T-helper 17 cell (primary cell): Measurements from ENCODE around the gene NME7. TPM values are rescaled to one million over a fixed set of nuclear protein-coding genes. Genes with fewer than 3 reads are reported as not detected.

Source experiments
- ATAC-seq: fragments of 150-1000 bp; cut with Tn5 transposase; 2 replicates; pipeline ENCODE4 v1.10.0; 2021; ENCODE audit warnings: mild to moderate bottlenecking, moderate library complexity
- DNase-seq, 3 donors: peaks; one replicate each; pipeline versions ENCODE4 v3.0.0 to v3.0.0-alpha.2; 2020 to 2021
- H3K9me3 ChIP-seq: one replicate; pipeline ENCODE4 v1.7.0; 2013; ENCODE audit warnings: low read length, mild to moderate bottlenecking; ENCODE audit not compliant: control insufficient read depth, poor library complexity, severe bottlenecking
- H3K27ac Mint-ChIP-seq: one replicate; pipeline ENCODE4 v1.8.0; 2022; ENCODE audit warnings: mild to moderate bottlenecking, moderate library complexity, mixed read lengths
- H3K27me3 Mint-ChIP-seq: one replicate; pipeline ENCODE4 v1.8.0; 2022; ENCODE audit warnings: mixed read lengths
- H3K36me3 Mint-ChIP-seq: one replicate; pipeline ENCODE4 v1.8.0; 2022; ENCODE audit warnings: low read depth, mixed read lengths
- H3K4me1 Mint-ChIP-seq: one replicate; pipeline ENCODE4 v1.8.0; 2022; ENCODE audit warnings: mild to moderate bottlenecking, mixed read lengths
- H3K4me3 Mint-ChIP-seq: one replicate; pipeline ENCODE4 v1.8.0; 2022; ENCODE audit warnings: mild to moderate bottlenecking, moderate library complexity, mixed read lengths
- total RNA-seq, 4 donors: library from RNA in 2 of 4; stranded (reverse) in 2 of 4; gene quantifications; one replicate each; pipeline ENCODE4 v1.2.3 and lab custom pipeline; 2022 to 2026

Gene NME7
- total RNA-seq, 2 donors from 2014 or later, result 9.1 to 9.2 TPM

DNA sequence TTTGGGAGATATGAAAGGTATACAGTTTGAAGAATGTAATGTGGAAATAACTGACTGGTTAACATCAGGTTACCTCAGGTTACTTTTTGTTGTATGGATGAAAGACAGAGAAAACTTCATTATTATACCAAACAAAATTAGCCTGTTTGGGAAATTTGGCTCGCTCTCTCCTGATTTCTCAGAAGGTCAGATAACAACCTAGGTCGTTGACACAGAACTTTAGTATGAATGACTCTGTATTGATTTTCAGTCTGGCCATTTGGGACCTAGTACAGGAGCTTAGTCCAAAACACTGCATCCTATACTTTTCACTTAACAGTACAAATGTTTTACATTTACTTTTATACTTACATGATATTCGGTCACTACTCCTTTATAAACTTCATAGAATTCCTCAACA, 132.8 kb downstream of the NME7 start:
- no peak for DNase-seq
- no peaks in the 10 kb centered on the region for H3K9me3 ChIP-seq
- no peaks in the 10 kb centered on the region for H3K27me3 Mint-ChIP-seq
- H3K36me3 Mint-ChIP-seq, result peaks cover 14% of the 10 kb centered on the region
- H3K27ac Mint-ChIP-seq, result no peak overlapping the region
- no peaks in the 10 kb centered on the region for H3K4me1 Mint-ChIP-seq
- no peak overlapping the region for H3K4me3 Mint-ChIP-seq
- no peak for ATAC-seq

DNA sequence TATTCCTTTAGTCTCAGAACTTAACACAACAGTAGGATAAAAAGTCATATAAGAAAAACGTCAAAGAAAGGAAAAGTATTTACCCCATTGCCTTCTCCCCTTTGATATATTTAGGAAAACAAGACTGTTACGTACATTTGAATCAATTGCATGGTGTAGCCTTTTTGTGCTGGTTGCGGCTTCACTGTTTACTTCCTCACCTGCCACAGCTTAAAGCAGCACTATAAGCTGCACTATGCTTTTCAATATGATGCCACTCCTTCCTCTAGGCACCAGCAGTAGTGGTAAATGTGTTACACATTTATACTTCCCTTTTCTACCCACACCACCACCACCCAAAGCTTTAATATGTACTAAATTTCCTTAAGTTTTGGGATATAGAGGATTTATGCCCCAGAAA, 150.0 kb downstream of the NME7 start:
- H3K4me3 Mint-ChIP-seq, result no peak overlapping the region
- no peak for ATAC-seq

GRCh38 chr1:169214598-169214997, 153.0 kb downstream of the NME7 start:
- ATAC-seq (no peak), DNase-seq (no peak)
- Mint-ChIP-seq H3K27me3 (no peaks in the 10 kb centered on the region), H3K27ac (no peak overlapping the region), H3K4me3 (no peak overlapping the region), H3K36me3 (peaks cover 3% of the 10 kb centered on the region), H3K4me1 (no peaks in the 10 kb centered on the region)
- H3K9me3 ChIP-seq, result no peaks in the 10 kb centered on the region

More for the DNA sequence above, 150.0 kb downstream of the NME7 start:
- Mint-ChIP-seq H3K36me3 (peaks cover 3% of the 10 kb centered on the region), H3K4me1 (no peaks in the 10 kb centered on the region), H3K27me3 (no peaks in the 10 kb centered on the region), H3K27ac (no peak overlapping the region)
- DNase-seq, result no peak
- H3K9me3 ChIP-seq, result no peaks in the 10 kb centered on the region

GRCh38 chr1:169212088-169212487, 155.5 kb downstream of the NME7 start:
- Mint-ChIP-seq H3K36me3 (peaks cover 3% of the 10 kb centered on the region), H3K4me1 (no peaks in the 10 kb centered on the region), H3K27ac (no peak overlapping the region), H3K4me3 (no peak overlapping the region), H3K27me3 (no peaks in the 10 kb centered on the region)
- DNase-seq (no peak), ATAC-seq (no peak)
- no peaks in the 10 kb centered on the region for H3K9me3 ChIP-seq

- H3K36me3 Mint-ChIP-seq, result no peaks in the 10 kb centered on the region
- H3K27me3 Mint-ChIP-seq, result no peaks in the 10 kb centered on the region
- no peak overlapping the region for H3K4me3 Mint-ChIP-seq
- ATAC-seq, result no peak
- DNase-seq, result no peak
- H3K27ac Mint-ChIP-seq, result no peak overlapping the region
- H3K9me3 ChIP-seq, result no peaks in the 10 kb centered on the region
- H3K4me1 Mint-ChIP-seq, result no peaks in the 10 kb centered on the region
Measured at GRCh38 chr1:169207797-169208520, 159.6 kb downstream of the NME7 start.

- H3K9me3 ChIP-seq, result no peaks in the 10 kb centered on the region
- Mint-ChIP-seq H3K27ac (no peak overlapping the region), H3K4me1 (no peaks in the 10 kb centered on the region), H3K27me3 (no peaks in the 10 kb centered on the region), H3K4me3 (no peak overlapping the region), H3K36me3 (no peaks in the 10 kb centered on the region)
- ATAC-seq (no peak), DNase-seq (no peak)
Measured at GRCh38 chr1:169204157-169204556, 163.4 kb downstream of the NME7 start.

GRCh38 chr1:169202791-169203665, 164.6 kb downstream of the NME7 start:
- no peak for DNase-seq
- no peaks in the 10 kb centered on the region for H3K27me3 Mint-ChIP-seq
- no peak overlapping the region for H3K4me3 Mint-ChIP-seq
- H3K9me3 ChIP-seq, result no peaks in the 10 kb centered on the region
- no peaks in the 10 kb centered on the region for H3K36me3 Mint-ChIP-seq
- H3K27ac Mint-ChIP-seq, result no peak overlapping the region
- ATAC-seq, result no peak
- no peaks in the 10 kb centered on the region for H3K4me1 Mint-ChIP-seq

GRCh38 chr1:169201084-169201619, 166.4 kb downstream of the NME7 start:
- Mint-ChIP-seq H3K27ac (no peak overlapping the region), H3K36me3 (no peaks in the 10 kb centered on the region), H3K27me3 (no peaks in the 10 kb centered on the region), H3K4me1 (no peaks in the 10 kb centered on the region), H3K4me3 (no peak overlapping the region)
- DNase-seq (no peak), ATAC-seq (no peak)
- H3K9me3 ChIP-seq, result no peaks in the 10 kb centered on the region

DNA sequence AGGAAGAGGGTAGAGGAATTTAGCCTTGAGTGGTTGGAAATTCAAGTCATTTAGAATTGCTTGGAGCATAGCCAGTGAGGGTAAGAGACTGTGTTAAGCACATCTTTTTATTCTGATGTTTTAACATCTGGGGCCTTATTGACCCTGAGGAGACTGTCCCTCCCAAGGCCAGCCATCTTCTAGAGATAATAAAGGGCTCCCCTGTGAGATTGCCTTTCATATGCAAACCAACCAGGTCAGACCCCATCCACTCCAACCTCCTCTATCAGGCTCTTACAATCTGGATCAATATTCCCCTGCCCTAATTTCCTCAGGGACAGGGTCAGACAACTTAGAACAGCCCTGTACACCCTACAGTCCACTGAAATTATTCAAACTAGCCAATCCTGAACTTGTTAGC, 167.3 kb downstream of the NME7 start:
- ATAC-seq (no peak), DNase-seq (no peak)
- H3K9me3 ChIP-seq, result no peaks in the 10 kb centered on the region
- no peak overlapping the region for H3K27ac Mint-ChIP-seq
- H3K36me3 Mint-ChIP-seq, result no peaks in the 10 kb centered on the region
- H3K4me3 Mint-ChIP-seq, result no peak overlapping the region
- no peaks in the 10 kb centered on the region for H3K4me1 Mint-ChIP-seq
- H3K27me3 Mint-ChIP-seq, result no peaks in the 10 kb centered on the region

DNA sequence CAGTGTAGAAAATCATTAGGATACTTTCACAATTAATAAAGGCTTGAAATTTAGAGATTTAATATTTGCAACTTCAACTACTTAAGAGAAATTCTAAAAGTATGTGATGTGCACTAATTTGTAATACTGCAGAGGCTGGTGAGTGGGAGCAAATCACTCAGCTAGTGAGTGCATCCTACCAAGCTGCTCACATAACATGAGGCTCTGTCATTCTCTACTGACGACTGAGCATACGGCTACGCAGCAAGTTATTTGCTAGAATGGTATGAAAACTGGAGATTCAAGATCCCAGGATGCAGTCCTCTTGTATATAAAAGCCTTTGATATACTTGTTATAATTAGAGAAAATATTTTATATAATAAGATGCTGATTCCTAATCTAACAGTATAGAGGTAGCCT, 171.0 kb downstream of the NME7 start:
- no peak for DNase-seq
- no peaks in the 10 kb centered on the region for H3K27me3 Mint-ChIP-seq
- H3K9me3 ChIP-seq, result no peaks in the 10 kb centered on the region
- H3K36me3 Mint-ChIP-seq, result no peaks in the 10 kb centered on the region
- H3K4me1 Mint-ChIP-seq, result no peaks in the 10 kb centered on the region
- ATAC-seq, result no peak
- H3K27ac Mint-ChIP-seq, result no peak overlapping the region
- H3K4me3 Mint-ChIP-seq, result no peak overlapping the region

GRCh38 chr1:169196161-169196560, 171.4 kb downstream of the NME7 start:
- ATAC-seq (no peak), DNase-seq (no peak)
- Mint-ChIP-seq H3K4me3 (no peak overlapping the region), H3K27ac (no peak overlapping the region), H3K4me1 (no peaks in the 10 kb centered on the region), H3K27me3 (no peaks in the 10 kb centered on the region), H3K36me3 (no peaks in the 10 kb centered on the region)
- no peaks in the 10 kb centered on the region for H3K9me3 ChIP-seq

GRCh38 chr1:169193191-169193850, 174.3 kb downstream of the NME7 start:
- Mint-ChIP-seq H3K4me3 (no peak overlapping the region), H3K36me3 (no peaks in the 10 kb centered on the region), H3K4me1 (no peaks in the 10 kb centered on the region), H3K27me3 (no peaks in the 10 kb centered on the region), H3K27ac (no peak overlapping the region)
- ATAC-seq (no peak), DNase-seq (no peak)
- H3K9me3 ChIP-seq, result no peaks in the 10 kb centered on the region

- no peaks in the 10 kb centered on the region for H3K9me3 ChIP-seq
- H3K36me3 Mint-ChIP-seq, result peaks cover 3% of the 10 kb centered on the region
- ATAC-seq (no peak), DNase-seq (no peak)
- H3K27ac Mint-ChIP-seq, result no peak overlapping the region
- H3K4me3 Mint-ChIP-seq, result no peak overlapping the region
- H3K27me3 Mint-ChIP-seq, result no peaks in the 10 kb centered on the region
- no peaks in the 10 kb centered on the region for H3K4me1 Mint-ChIP-seq
Measured at GRCh38 chr1:169186106-169186505, 181.5 kb downstream of the NME7 start.
